Measurements from ENCODE around the gene IRAK1.

DNA sequence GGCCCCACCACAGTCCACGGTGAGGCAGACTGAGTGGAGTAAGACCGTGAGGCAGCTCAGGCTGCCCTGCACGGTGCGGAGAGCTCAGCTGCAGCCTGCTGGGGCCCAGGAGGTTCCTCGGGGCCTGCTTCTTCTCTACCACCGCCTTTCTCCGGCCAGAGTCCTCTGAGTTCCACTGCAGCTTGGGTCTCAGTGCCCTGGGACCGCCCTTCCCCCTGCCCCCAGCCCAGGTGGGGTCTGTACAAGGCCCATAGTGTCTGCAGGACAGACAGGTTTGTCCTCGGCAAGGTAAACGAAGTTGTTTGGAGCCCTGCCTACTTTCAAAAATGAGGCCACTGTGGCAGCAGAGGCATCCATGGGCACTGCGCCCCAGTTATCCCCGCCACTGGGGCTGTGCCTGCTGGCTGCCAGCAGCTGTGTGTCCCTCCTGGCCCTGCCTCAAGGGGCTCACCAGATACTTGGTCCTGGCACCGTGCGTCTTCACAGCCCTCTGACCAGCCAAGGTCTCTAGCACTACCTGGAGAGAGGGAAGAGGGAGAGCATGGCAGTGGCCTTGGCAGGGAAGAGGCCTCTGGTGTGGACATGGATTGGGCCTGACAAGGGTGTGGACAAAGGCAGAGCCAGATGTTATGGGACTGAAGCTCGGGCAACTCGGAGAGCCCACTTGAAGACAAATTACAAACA, 4.0 kb downstream of the IRAK1 start:
- TF ChIP-seq YY1 (IDR thresholded peaks at IDR 0.05; ENCODE audit: insufficient read depth, insufficient read length) (no peak), ZNF274 (IDR thresholded peaks at IDR 0.05; ENCODE audit: low read depth, low read length) (no peak), SUZ12 (IDR thresholded peaks at IDR 0.05; ENCODE audit: extremely low read depth, insufficient read depth, insufficient read length) (no peak)
